ENCODE data around the gene RIC1.

DNA sequence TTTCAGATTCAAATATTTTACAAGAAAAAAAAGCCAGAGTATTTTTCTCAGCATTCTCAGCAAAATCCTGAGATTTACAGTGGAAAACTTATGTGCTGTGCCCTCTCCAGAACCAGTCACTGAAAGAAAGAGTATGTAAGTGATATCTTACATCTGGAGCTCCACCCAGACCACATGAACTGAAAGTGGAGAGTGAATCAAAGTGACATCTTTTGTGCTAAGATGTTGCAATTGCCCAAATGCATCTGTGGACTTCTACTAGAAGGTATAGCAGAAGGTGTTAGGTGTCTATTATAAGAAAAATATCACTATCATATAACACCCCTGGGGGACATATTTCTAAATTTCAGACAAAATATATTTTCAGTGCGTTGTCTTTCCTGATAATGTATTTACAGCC, 49.0 kb upstream of the RIC1 start:
- TF ChIP-seq POLR2AphosphoS5 (IDR thresholded peaks at IDR 0.05) (no peak), POLR2A (IDR thresholded peaks at IDR 0.05) (no peak)
- TF ChIP-seq, protein P1, sequence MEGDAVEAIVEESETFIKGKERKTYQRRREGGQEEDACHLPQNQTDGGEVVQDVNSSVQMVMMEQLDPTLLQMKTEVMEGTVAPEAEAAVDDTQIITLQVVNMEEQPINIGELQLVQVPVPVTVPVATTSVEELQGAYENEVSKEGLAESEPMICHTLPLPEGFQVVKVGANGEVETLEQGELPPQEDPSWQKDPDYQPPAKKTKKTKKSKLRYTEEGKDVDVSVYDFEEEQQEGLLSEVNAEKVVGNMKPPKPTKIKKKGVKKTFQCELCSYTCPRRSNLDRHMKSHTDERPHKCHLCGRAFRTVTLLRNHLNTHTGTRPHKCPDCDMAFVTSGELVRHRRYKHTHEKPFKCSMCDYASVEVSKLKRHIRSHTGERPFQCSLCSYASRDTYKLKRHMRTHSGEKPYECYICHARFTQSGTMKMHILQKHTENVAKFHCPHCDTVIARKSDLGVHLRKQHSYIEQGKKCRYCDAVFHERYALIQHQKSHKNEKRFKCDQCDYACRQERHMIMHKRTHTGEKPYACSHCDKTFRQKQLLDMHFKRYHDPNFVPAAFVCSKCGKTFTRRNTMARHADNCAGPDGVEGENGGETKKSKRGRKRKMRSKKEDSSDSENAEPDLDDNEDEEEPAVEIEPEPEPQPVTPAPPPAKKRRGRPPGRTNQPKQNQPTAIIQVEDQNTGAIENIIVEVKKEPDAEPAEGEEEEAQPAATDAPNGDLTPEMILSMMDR (IDR thresholded peaks at IDR 0.05) = no peak

All from upper lobe of left lung (tissue), 4 donors.